HCT116 (cell line): Measurements from ENCODE around the gene NLRP6. TPM values are rescaled to one million over a fixed set of nuclear protein-coding genes. Genes with fewer than 3 reads are reported as not detected.

ENCODE experiments used
- ATAC-seq: fragments of 200-7000 bp; cut with Tn5 transposase; 2 replicates; pipeline ENCODE4 v1.9.1; 2020; ENCODE audit warnings: mild to moderate bottlenecking, moderate library complexity
- BruUV-seq: library from RNA; stranded (reverse); fragments of 400-500 nt; replicated peaks from 2 replicates; lab custom pipeline; 2021; lab: Mats Ljungman, UMichigan
- CTCF ChIA-PET: fragments of 300-600 bp; sonication (Branson Sonifier 250); formaldehyde crosslinking; loops from one replicate; lab custom pipeline; 2021; ENCODE audit warnings: antibody characterized with exemption; lab: Charles Lee
- POLR2A ChIA-PET: fragments of 300-600, 350-600 bp; sonication (Branson Sonifier 250); formaldehyde crosslinking; loops from one replicate; lab custom pipeline; 2021; ENCODE audit warnings: antibody characterized with exemption; lab: Charles Lee
- RAD21 ChIA-PET, 2 experiments: fragments of 300-600 bp; sonication (Branson Sonifier 250); formaldehyde crosslinking; loops; one replicate each; lab custom pipeline; 2023; ENCODE audit warnings: low total read pairs in 2 of 2; ENCODE audit not compliant: uncharacterized antibody in 2 of 2, unreplicated experiment in 2 of 2, low non-redundant PET in 1 of 2; lab: Charles Lee
- DNase-seq: peaks from one replicate; pipeline ENCODE4 v3.0.0-alpha.2; 2010; ENCODE audit warnings: low read depth, low spot score
- H2AFZ ChIP-seq: fragments of 200-600 bp; shearing (Covaris generic), sonication (generic); 2 replicates; pipeline ENCODE4 v1.6.1; 2017; ENCODE audit warnings: low read depth, mixed run types, mixed read lengths, antibody characterized with exemption, low read length; ENCODE audit not compliant: poor library complexity, severe bottlenecking
- H3K27ac ChIP-seq: 2 replicates; pipeline ENCODE4 v1.5.1; 2012; ENCODE audit warnings: low read depth, low read length
- H3K27me3 ChIP-seq: fragments of 200-600 bp; sonication (generic); 2 replicates; pipeline ENCODE4 v1.6.1; 2016; ENCODE audit warnings: mixed run types, low read length, mixed read lengths; ENCODE audit not compliant: insufficient read depth
- H3K36me3 ChIP-seq, 2 experiments: fragments of 200-500 bp in 1 of 2; fragments of 200-600 bp in 1 of 2; sonication (Bioruptor generic) in 1 of 2; sonication (generic) in 1 of 2; 2 replicates each; pipeline versions ENCODE4 v1.5.1 to v1.6.1; 2014 to 2016; ENCODE audit warnings: low read length in 2 of 2, inconsistent platforms in 1 of 2, mixed read lengths in 1 of 2, mixed run types in 1 of 2; ENCODE audit not compliant: insufficient read depth in 2 of 2, control insufficient read depth in 1 of 2
- H3K4me1 ChIP-seq, 2 experiments: fragments of 200-600 bp in 1 of 2; sonication (generic) in 1 of 2; 2 replicates each; pipeline versions ENCODE4 v1.5.1 to v1.6.1; 2012 to 2017; ENCODE audit warnings: low read length in 2 of 2, inconsistent platforms in 1 of 2, mild to moderate bottlenecking in 1 of 2, mixed read lengths in 1 of 2, mixed run types in 1 of 2, moderate library complexity in 1 of 2; ENCODE audit not compliant: insufficient read depth in 2 of 2, control insufficient read depth in 1 of 2
- H3K4me2 ChIP-seq: fragments of 200-600 bp; sonication (generic); 2 replicates; pipeline ENCODE4 v1.6.1; 2017; ENCODE audit warnings: mixed run types, low read length, mixed read lengths
- H3K4me3 ChIP-seq, 2 experiments: fragments of 200-600 bp in 1 of 2; sonication (generic) in 1 of 2; replicated peaks in 1 of 2; 2 replicates each; pipeline ENCODE4 v1.5.1; 2011 to 2016; ENCODE audit warnings: low read length in 2 of 2, control low read depth in 1 of 2, low read depth in 1 of 2, mild to moderate bottlenecking in 1 of 2, mixed read lengths in 1 of 2, mixed run types in 1 of 2
- H3K79me2 ChIP-seq: fragments of 200-600 bp; sonication (generic); 2 replicates; pipeline ENCODE4 v1.6.1; 2017; ENCODE audit warnings: mild to moderate bottlenecking, mixed run types, low read length, moderate library complexity, mixed read lengths; ENCODE audit not compliant: insufficient read depth
- H3K9ac ChIP-seq: fragments of 200-600 bp; sonication (generic); 2 replicates; pipeline ENCODE4 v1.6.1; 2016; ENCODE audit warnings: low read length, mixed read lengths
- H3K9me2 ChIP-seq: fragments of 200-600 bp; sonication (generic), shearing (Covaris generic); 2 replicates; pipeline ENCODE4 v1.6.1; 2017; ENCODE audit warnings: mixed run types, mild to moderate bottlenecking, moderate library complexity; ENCODE audit not compliant: insufficient read depth
- H3K9me3 ChIP-seq, 2 experiments: fragments of 200-500 bp in 1 of 2; fragments of 200-600 bp in 1 of 2; sonication (Bioruptor generic) in 1 of 2; sonication (generic) in 1 of 2; 2 replicates each; pipeline ENCODE4 v1.6.1; 2014 to 2017; ENCODE audit warnings: low read length in 2 of 2, mixed read lengths in 2 of 2, inconsistent platforms in 1 of 2, low read depth in 1 of 2, mild to moderate bottlenecking in 1 of 2, mixed run types in 1 of 2, moderate library complexity in 1 of 2; ENCODE audit not compliant: control insufficient read depth in 1 of 2, insufficient read depth in 1 of 2
- H4K20me1 ChIP-seq: fragments of 200-600 bp; sonication (generic), shearing (Covaris generic); 2 replicates; pipeline ENCODE4 v1.6.1; 2017; ENCODE audit warnings: mixed run types, mild to moderate bottlenecking, moderate library complexity; ENCODE audit not compliant: insufficient read depth
- CBX3 ChIP-seq: IDR thresholded peaks from 2 replicates; pipeline ENCODE4 v1.6.1; 2012; ENCODE audit warnings: low read depth
- CEBPB ChIP-seq: IDR thresholded peaks from 2 replicates; pipeline ENCODE4 v1.6.1; 2012; ENCODE audit warnings: low read depth
- EGR1 ChIP-seq: IDR thresholded peaks from 2 replicates; pipeline ENCODE4 v1.6.1; 2012; ENCODE audit warnings: low read depth
- EZH2 ChIP-seq: fragments of 200-600 bp; sonication (generic); IDR thresholded peaks from 2 replicates; pipeline ENCODE4 v1.6.1; 2017; ENCODE audit warnings: antibody characterized with exemption, mixed run types
- FOSL1 ChIP-seq: IDR thresholded peaks from 2 replicates; pipeline ENCODE4 v1.6.1; 2012; ENCODE audit warnings: low read depth
- JUND ChIP-seq: IDR thresholded peaks from 2 replicates; pipeline ENCODE4 v1.6.1; 2012
- POLR2A ChIP-seq: IDR thresholded peaks from 2 replicates; pipeline ENCODE4 v1.7.0; 2011; ENCODE audit warnings: borderline replicate concordance; ENCODE audit not compliant: insufficient read depth, insufficient read length; ENCODE audit errors: extremely low read depth
- POLR2AphosphoS5 ChIP-seq: IDR thresholded peaks from 2 replicates; pipeline ENCODE4 v1.6.1; 2011; ENCODE audit warnings: mild to moderate bottlenecking, low read depth, low read length, moderate library complexity
- intact Hi-C: fragments of 100-400 bp; cut with micrococcal nuclease; formaldehyde crosslinking; loops from 2 replicates; pipeline ENCODE4 v1.10.0; 2022
- total RNA-seq: library from RNA; stranded (reverse); gene quantifications from one replicate; pipeline ENCODE4 v1.2.1, GENCODE V29; 2021; ENCODE audit not compliant: unreplicated experiment
- TF ChIP-seq, protein P1 (sequence below): IDR thresholded peaks from 2 replicates; pipeline ENCODE4 v1.6.1; 2012
- TF ChIP-seq, protein P2 (sequence below): IDR thresholded peaks from 2 replicates; pipeline ENCODE4 v1.6.1; 2012
- TF ChIP-seq, protein P3 (sequence below): IDR thresholded peaks from 2 replicates; pipeline ENCODE4 v1.6.1; 2012; ENCODE audit warnings: low read depth

The NLRP6 gene
- total RNA-seq, 1 experiment from 2014 or later: not detected

DNA sequence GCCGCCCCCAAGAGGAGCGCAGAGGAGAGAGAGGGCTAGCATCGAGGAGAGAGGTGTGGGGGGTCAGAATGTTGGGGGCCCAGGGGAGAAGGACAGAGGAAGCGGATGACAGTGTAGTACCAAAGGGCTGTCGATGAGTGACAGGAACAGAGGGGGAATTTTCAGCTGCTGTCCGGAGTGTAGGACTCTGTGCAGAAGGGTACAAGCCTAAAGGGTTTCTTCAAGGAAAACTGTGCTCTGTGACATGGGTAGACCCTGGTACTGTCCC, 5.3 kb upstream of the NLRP6 start:
- H3K4me2 ChIP-seq: no peak overlapping the region
- no peak overlapping the region for H3K27ac ChIP-seq
- RAD21 ChIA-PET: no interaction called here
- H3K9ac ChIP-seq: no peak overlapping the region
- H3K4me3 ChIP-seq: no peak overlapping the region
- CTCF ChIA-PET: no interaction called here
- no peak overlapping the region for H2AFZ ChIP-seq
- H3K4me1 ChIP-seq: peaks cover 0 to under 1% of the 10 kb centered on the region in 2 experiments; a peak in 1 of 4 replicates
- no TSS peak for BruUV-seq
- H3K9me3 ChIP-seq: no peaks in the 10 kb centered on the region
- no peak for ATAC-seq
- no peaks in the 10 kb centered on the region for H4K20me1 ChIP-seq
- H3K36me3 ChIP-seq: no peaks in the 10 kb centered on the region
- DNase-seq: no peak
- no peak for TF ChIP-seq CBX3
- no peak for TF ChIP-seq POLR2AphosphoS5
- TF ChIP-seq, protein P1, sequence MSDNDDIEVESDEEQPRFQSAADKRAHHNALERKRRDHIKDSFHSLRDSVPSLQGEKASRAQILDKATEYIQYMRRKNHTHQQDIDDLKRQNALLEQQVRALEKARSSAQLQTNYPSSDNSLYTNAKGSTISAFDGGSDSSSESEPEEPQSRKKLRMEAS: no peak
- TF ChIP-seq JUND: no peak
- TF ChIP-seq, protein P2, sequence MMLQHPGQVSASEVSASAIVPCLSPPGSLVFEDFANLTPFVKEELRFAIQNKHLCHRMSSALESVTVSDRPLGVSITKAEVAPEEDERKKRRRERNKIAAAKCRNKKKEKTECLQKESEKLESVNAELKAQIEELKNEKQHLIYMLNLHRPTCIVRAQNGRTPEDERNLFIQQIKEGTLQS: no peak
- TF ChIP-seq, protein P3, sequence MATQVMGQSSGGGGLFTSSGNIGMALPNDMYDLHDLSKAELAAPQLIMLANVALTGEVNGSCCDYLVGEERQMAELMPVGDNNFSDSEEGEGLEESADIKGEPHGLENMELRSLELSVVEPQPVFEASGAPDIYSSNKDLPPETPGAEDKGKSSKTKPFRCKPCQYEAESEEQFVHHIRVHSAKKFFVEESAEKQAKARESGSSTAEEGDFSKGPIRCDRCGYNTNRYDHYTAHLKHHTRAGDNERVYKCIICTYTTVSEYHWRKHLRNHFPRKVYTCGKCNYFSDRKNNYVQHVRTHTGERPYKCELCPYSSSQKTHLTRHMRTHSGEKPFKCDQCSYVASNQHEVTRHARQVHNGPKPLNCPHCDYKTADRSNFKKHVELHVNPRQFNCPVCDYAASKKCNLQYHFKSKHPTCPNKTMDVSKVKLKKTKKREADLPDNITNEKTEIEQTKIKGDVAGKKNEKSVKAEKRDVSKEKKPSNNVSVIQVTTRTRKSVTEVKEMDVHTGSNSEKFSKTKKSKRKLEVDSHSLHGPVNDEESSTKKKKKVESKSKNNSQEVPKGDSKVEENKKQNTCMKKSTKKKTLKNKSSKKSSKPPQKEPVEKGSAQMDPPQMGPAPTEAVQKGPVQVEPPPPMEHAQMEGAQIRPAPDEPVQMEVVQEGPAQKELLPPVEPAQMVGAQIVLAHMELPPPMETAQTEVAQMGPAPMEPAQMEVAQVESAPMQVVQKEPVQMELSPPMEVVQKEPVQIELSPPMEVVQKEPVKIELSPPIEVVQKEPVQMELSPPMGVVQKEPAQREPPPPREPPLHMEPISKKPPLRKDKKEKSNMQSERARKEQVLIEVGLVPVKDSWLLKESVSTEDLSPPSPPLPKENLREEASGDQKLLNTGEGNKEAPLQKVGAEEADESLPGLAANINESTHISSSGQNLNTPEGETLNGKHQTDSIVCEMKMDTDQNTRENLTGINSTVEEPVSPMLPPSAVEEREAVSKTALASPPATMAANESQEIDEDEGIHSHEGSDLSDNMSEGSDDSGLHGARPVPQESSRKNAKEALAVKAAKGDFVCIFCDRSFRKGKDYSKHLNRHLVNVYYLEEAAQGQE: no peak
- TF ChIP-seq EGR1: no peak
- no peak for TF ChIP-seq EZH2
- no peak for TF ChIP-seq CEBPB
- TF ChIP-seq POLR2A: no peak
- no peak for TF ChIP-seq FOSL1
- TF ChIP-seq, all 23 proteins: peak for 0
- intact Hi-C loops: no loop called here
- no peaks in the 10 kb centered on the region for H3K9me2 ChIP-seq
- POLR2A ChIA-PET: no interaction called here
- H3K27me3 ChIP-seq: no peaks in the 10 kb centered on the region
- H3K79me2 ChIP-seq: no peaks in the 10 kb centered on the region
